H1 (cell line): ENCODE measurements around the gene PAN2. TPM values are rescaled to one million over a fixed set of nuclear protein-coding genes. Genes with fewer than 3 reads are reported as not detected.

Experiments
- CTCF ChIA-PET: fragments of 300-600 bp; sonication (Branson Sonifier 250); formaldehyde crosslinking; loops from one replicate; lab custom pipeline; 2021; ENCODE audit not compliant: partially characterized antibody; lab: Charles Lee
- POLR2A ChIA-PET: fragments of 300-600 bp; sonication (Branson Sonifier 250); formaldehyde crosslinking; loops from one replicate; lab custom pipeline; 2021; ENCODE audit warnings: inconsistent platforms; ENCODE audit not compliant: partially characterized antibody; lab: Charles Lee
- DNase-seq, 2 experiments: peaks; one replicate each; pipeline versions ENCODE4 v3.0.0 to v3.0.0-alpha.2; 2010 to 2022; ENCODE audit warnings: low spot score in 2 of 2, low read depth in 1 of 2, mixed read lengths in 1 of 2
- FAIRE-seq: peaks from 2 replicates; lab custom pipeline; 2011; peaks lifted over from hg19 to GRCh38; lab: Jason Lieb, UNC
- H2AFZ ChIP-seq: 2 replicates; pipeline ENCODE4 v1.8.1; 2012; ENCODE audit warnings: low read length, inconsistent platforms
- H2AK5ac ChIP-seq: 2 replicates; pipeline ENCODE4 v1.6.1; 2013; ENCODE audit warnings: low read depth, low read length
- H2BK120ac ChIP-seq: replicated peaks from 2 replicates; pipeline ENCODE3; 2013; ENCODE audit warnings: low read depth, low read length, inconsistent platforms
- H2BK12ac ChIP-seq: 2 replicates; pipeline ENCODE4 v1.6.1; 2013; ENCODE audit warnings: low read depth, low read length
- H2BK15ac ChIP-seq: 2 replicates; pipeline ENCODE4 v1.6.1; 2013; ENCODE audit warnings: low read length
- H2BK20ac ChIP-seq: 2 replicates; pipeline ENCODE4 v1.6.1; 2013; ENCODE audit warnings: low read length
- H2BK5ac ChIP-seq: 2 replicates; pipeline ENCODE4 v1.6.1; 2013; ENCODE audit warnings: low read depth, low read length
- H3K14ac ChIP-seq: 2 replicates; pipeline ENCODE4 v1.6.1; 2013; ENCODE audit warnings: inconsistent platforms; ENCODE audit not compliant: insufficient read length
- H3K18ac ChIP-seq: 2 replicates; pipeline ENCODE4 v1.6.1; 2013; ENCODE audit warnings: low read length; ENCODE audit errors: extremely low read depth
- H3K23ac ChIP-seq: 2 replicates; pipeline ENCODE4 v1.6.1; 2013; ENCODE audit warnings: inconsistent platforms; ENCODE audit not compliant: insufficient read length
- H3K23me2 ChIP-seq: 2 replicates; pipeline ENCODE4 v1.6.1; 2013; ENCODE audit warnings: low read depth, low read length
- H3K27ac ChIP-seq: 2 replicates; pipeline ENCODE4 v1.6.1; 2011; ENCODE audit warnings: low read depth, low read length, inconsistent platforms
- H3K27me3 ChIP-seq, 4 experiments: replicated peaks in 1 of 4; 1 replicate in 1 of 4; 2 replicates in 3 of 4; pipeline versions ENCODE4 v1.6.1 to v1.8.1; 2011 to 2013; ENCODE audit warnings: low read length in 3 of 4, mild to moderate bottlenecking in 3 of 4, inconsistent platforms in 2 of 4, mixed read lengths in 2 of 4, moderate library complexity in 1 of 4; ENCODE audit not compliant: control insufficient read depth in 3 of 4, insufficient read depth in 3 of 4; ENCODE audit errors: extremely low read depth in 1 of 4
- H3K36me3 ChIP-seq, 4 experiments: 2 replicates each; pipeline versions ENCODE4 v1.6.1 to v1.8.1; 2011 to 2013; ENCODE audit warnings: mild to moderate bottlenecking in 4 of 4, low read length in 3 of 4, moderate library complexity in 2 of 4, control low read depth in 1 of 4, inconsistent platforms in 1 of 4; ENCODE audit not compliant: insufficient read depth in 4 of 4, control insufficient read depth in 2 of 4
- H3K4ac ChIP-seq: replicated peaks from 2 replicates; pipeline ENCODE3; 2013; ENCODE audit warnings: low read length, low read depth, mixed read lengths, inconsistent platforms; ENCODE audit not compliant: insufficient read length
- H3K4me1 ChIP-seq, 4 experiments: replicated peaks in 1 of 4; 1 replicate in 1 of 4; 2 replicates in 3 of 4; pipeline versions ENCODE4 v1.6.1 to v1.8.1; 2011 to 2013; ENCODE audit warnings: low read length in 3 of 4, inconsistent platforms in 2 of 4, mixed read lengths in 1 of 4; ENCODE audit not compliant: insufficient read depth in 4 of 4, control insufficient read depth in 3 of 4
- H3K4me2 ChIP-seq, 2 experiments: 2 replicates each; pipeline versions ENCODE4 v1.6.1 to v1.8.1; 2011 to 2013; ENCODE audit warnings: low read depth in 2 of 2, low read length in 2 of 2, control low read depth in 1 of 2, inconsistent platforms in 1 of 2, mild to moderate bottlenecking in 1 of 2; ENCODE audit not compliant: insufficient read depth in 1 of 2
- H3K4me3 ChIP-seq, 4 experiments: fragments of 200-600, 300-600 bp in 1 of 4; sonication (generic), shearing (Covaris generic), sonication (Bioruptor Twin) in 1 of 4; 2 replicates each; pipeline versions ENCODE4 v1.5.1 to v1.8.1; 2011 to 2016; ENCODE audit warnings: low read length in 4 of 4, low read depth in 3 of 4, control low read depth in 2 of 4, inconsistent platforms in 2 of 4, mild to moderate bottlenecking in 2 of 4, mixed read lengths in 1 of 4, moderate library complexity in 1 of 4; ENCODE audit not compliant: insufficient read depth in 2 of 4; ENCODE audit errors: extremely low read depth in 1 of 4
- H3K56ac ChIP-seq: replicated peaks from 2 replicates; pipeline ENCODE3; 2013; ENCODE audit warnings: low read depth, mild to moderate bottlenecking, mixed read lengths, low read length, inconsistent platforms; ENCODE audit not compliant: insufficient read length
- H3K79me1 ChIP-seq: 2 replicates; pipeline ENCODE4 v1.6.1; 2013; ENCODE audit warnings: low read depth, low read length, control low read depth
- H3K79me2 ChIP-seq, 2 experiments: 2 replicates each; pipeline versions ENCODE4 v1.6.1 to v1.8.1; 2012 to 2013; ENCODE audit warnings: low read length in 2 of 2, mild to moderate bottlenecking in 2 of 2, inconsistent platforms in 1 of 2; ENCODE audit not compliant: insufficient read depth in 2 of 2, control insufficient read depth in 1 of 2
- H3K9ac ChIP-seq, 4 experiments: replicated peaks in 1 of 4; 1 replicate in 1 of 4; 2 replicates in 3 of 4; pipeline versions ENCODE4 v1.6.1 to v1.8.1; 2011 to 2013; ENCODE audit warnings: low read depth in 3 of 4, low read length in 3 of 4, control low read depth in 2 of 4, mild to moderate bottlenecking in 2 of 4, moderate library complexity in 2 of 4, inconsistent platforms in 1 of 4; ENCODE audit errors: extremely low read depth in 1 of 4
- H3K9me3 ChIP-seq, 2 experiments: 2 replicates each; pipeline versions ENCODE4 v1.6.1 to v1.8.1; 2012 to 2013; ENCODE audit warnings: mild to moderate bottlenecking in 2 of 2, moderate library complexity in 2 of 2, control low read depth in 1 of 2, inconsistent platforms in 1 of 2, low read depth in 1 of 2, low read length in 1 of 2, mixed read lengths in 1 of 2; ENCODE audit not compliant: insufficient read depth in 2 of 2
- H4K20me1 ChIP-seq, 2 experiments: replicated peaks in 1 of 2; 2 replicates each; pipeline versions ENCODE3 to v1.8.1; 2011 to 2013; ENCODE audit warnings: inconsistent platforms in 2 of 2, low read length in 2 of 2, mild to moderate bottlenecking in 1 of 2; ENCODE audit not compliant: insufficient read depth in 2 of 2, control insufficient read depth in 1 of 2
- H4K5ac ChIP-seq: 2 replicates; pipeline ENCODE4 v1.6.1; 2013; ENCODE audit warnings: low read length, low read depth, mixed read lengths, inconsistent platforms; ENCODE audit not compliant: insufficient read length
- H4K8ac ChIP-seq: 2 replicates; pipeline ENCODE4 v1.8.0; 2013; ENCODE audit warnings: mild to moderate bottlenecking, moderate library complexity, low read length, inconsistent platforms; ENCODE audit not compliant: insufficient read depth; ENCODE audit errors: extremely low read depth
- H4K91ac ChIP-seq: replicated peaks from 2 replicates; pipeline ENCODE3; 2013; ENCODE audit warnings: low read length, mixed read lengths, inconsistent platforms; ENCODE audit not compliant: insufficient read length
- CREB1 ChIP-seq: IDR thresholded peaks from 2 replicates; pipeline ENCODE4 v1.6.1; 2012; ENCODE audit warnings: inconsistent platforms
- EP300 ChIP-seq, 2 experiments: IDR thresholded peaks; 1 replicate in 1 of 2; 2 replicates in 1 of 2; pipeline ENCODE4 v1.6.1; 2011 to 2012; ENCODE audit warnings: low read depth in 2 of 2, low read length in 2 of 2, mild to moderate bottlenecking in 2 of 2, borderline replicate concordance in 1 of 2, inconsistent platforms in 1 of 2, moderate library complexity in 1 of 2
- HDAC6 ChIP-seq: IDR thresholded peaks from one replicate; pipeline ENCODE4 v1.7.1; 2012; ENCODE audit warnings: low read depth, mild to moderate bottlenecking, inconsistent platforms, low read length, moderate library complexity
- JUND ChIP-seq: IDR thresholded peaks from 2 replicates; pipeline ENCODE4 v1.6.1; 2011; ENCODE audit warnings: mild to moderate bottlenecking, improper control_type of control experiment, low read length
- KDM4A ChIP-seq: IDR thresholded peaks from one replicate; pipeline ENCODE4 v1.7.1; 2012; ENCODE audit warnings: low read depth, mild to moderate bottlenecking, moderate library complexity, low read length, inconsistent platforms; ENCODE audit not compliant: severe bottlenecking
- KDM5A ChIP-seq: fragments of 200-600 bp; IDR thresholded peaks from 2 replicates; pipeline ENCODE4 v1.7.1; 2012; ENCODE audit warnings: mild to moderate bottlenecking, low read length, inconsistent platforms, mixed read lengths
- POLR2A ChIP-seq, 2 experiments: IDR thresholded peaks; 1 replicate in 1 of 2; 2 replicates in 1 of 2; pipeline ENCODE4 v1.6.1; 2011; ENCODE audit warnings: low read depth in 2 of 2, low read length in 2 of 2, mild to moderate bottlenecking in 2 of 2; ENCODE audit errors: control extremely low read depth in 1 of 2
- SAP30 ChIP-seq: fragments of 300-600 bp; sonication (generic); IDR thresholded peaks from 2 replicates; pipeline ENCODE4 v1.7.1; 2012; ENCODE audit warnings: low read length, moderate library complexity, mild to moderate bottlenecking, inconsistent platforms; ENCODE audit not compliant: insufficient read depth, insufficient replicate concordance
- SIN3A ChIP-seq, 2 experiments: IDR thresholded peaks in 1 of 2; conservative IDR thresholded peaks in 1 of 2; 2 replicates each; pipeline ENCODE4 v1.6.1; 2011 to 2012; ENCODE audit warnings: low read length in 2 of 2, improper control_type of control experiment in 1 of 2, low read depth in 1 of 2, mild to moderate bottlenecking in 1 of 2
- TAF7 ChIP-seq: optimal IDR thresholded peaks from 2 replicates; pipeline ENCODE3; 2011; ENCODE audit warnings: low read depth, mild to moderate bottlenecking, inconsistent platforms, low read length, moderate library complexity, borderline replicate concordance
- WGBS, 2 experiments: shearing (Covaris generic) in 1 of 2; methylation state at CpG; one replicate each; pipeline versions ENCODE4 v1.1.6 to v1.1.7; 2013 to 2015; ENCODE audit warnings: low lambda C conversion rate in 2 of 2, mixed read lengths in 2 of 2, inconsistent platforms in 1 of 2, low coverage in 1 of 2, missing lambda C conversion rate in 1 of 2; ENCODE audit not compliant: insufficient replicate concordance in 2 of 2, insufficient coverage in 1 of 2, insufficient read length in 1 of 2; ENCODE audit errors: extremely low coverage in 1 of 2, missing lambda C conversion rate in 1 of 2; 5-methylcytosine and 5-hydroxymethylcytosine counted together
- polyA plus RNA-seq, 7 experiments: library from polyadenylated mRNA; depleted of rRNA in 3 of 7; stranded (reverse) in 5 of 7; unstranded in 2 of 7; fragments of >200 nt in 5 of 7; fragments of 200-250 nt in 2 of 7; gene quantifications; 1 replicate in 5 of 7; 2 replicates in 1 of 7; 4 replicates in 1 of 7; pipeline versions ENCODE4 v1.2.1 to v1.2.3, GENCODE V29; 2011 to 2013; ENCODE audit warnings: missing spikeins in 2 of 7, mixed read lengths in 2 of 7
- total RNA-seq: library from RNA; stranded (reverse); fragmentation: NEBNext Ultra II Directional; extraction: Animal tissue kit (Norgen Biotek cat#: 25700); gene quantifications from 2 replicates; pipeline ENCODE4 v1.2.1, GENCODE V29; 2021

PAN2 gene
- total and polyA plus RNA-seq, 2 of the 8 experiments (the other 6 are each of a cell fraction or from before 2014, with no cell fraction given) = 29.6 to 36.7 TPM

DNA sequence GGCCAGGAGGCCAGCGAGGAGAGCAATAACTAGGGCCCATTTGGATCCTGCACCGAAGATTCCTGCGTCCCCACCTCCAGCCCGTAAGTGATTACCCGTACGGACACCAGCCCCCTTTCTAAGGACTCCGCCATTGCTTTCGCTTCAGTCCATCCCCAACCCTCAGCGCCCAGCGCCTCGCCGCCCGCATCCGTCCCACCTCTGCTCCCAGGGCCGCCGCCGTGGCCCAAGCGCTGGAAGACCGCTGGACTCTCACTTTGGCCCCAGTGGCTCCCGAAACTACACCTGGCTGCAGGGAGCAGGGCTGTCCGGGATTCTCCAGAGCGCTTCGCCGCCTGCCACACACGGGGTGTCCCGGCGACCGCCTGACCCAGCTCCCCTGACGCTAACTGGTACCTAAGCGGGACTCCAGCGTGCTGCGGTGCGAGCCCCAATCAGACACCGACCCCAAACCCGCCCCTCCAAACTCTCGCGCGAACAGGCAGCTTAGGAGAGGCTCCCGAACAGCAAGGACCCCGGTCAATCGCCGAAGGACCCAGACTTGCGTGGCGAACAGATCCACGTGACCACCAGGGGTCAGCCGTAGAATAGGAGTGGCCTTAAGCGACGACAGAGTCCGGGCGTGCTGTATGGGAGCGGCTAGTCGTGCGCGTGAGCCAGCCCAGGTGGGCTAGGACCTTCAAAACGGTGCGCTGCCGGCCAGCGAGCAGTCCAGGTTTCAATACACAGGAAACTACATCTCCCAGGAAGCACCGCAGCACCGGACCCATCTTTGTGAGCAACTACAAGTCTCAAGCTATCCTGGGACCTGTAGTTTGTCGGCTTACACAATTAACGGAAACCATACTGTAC, 18.0 kb downstream of the PAN2 start, which contains the start of gene CNPY2:
Gene CNPY2 (minus strand): TSS at position 367 of the 852 bp plus-strand sequence. CDS start 771 bp downstream, outside the sequence.
- Histone ChIP-seq H2BK120ac (peak within 1 kb of the TSS; percentile 16), H3K18ac (peak within 1 kb of the TSS; percentile 89; the same call in 1 of the 2 replicates), H3K27ac (peak within 1 kb of the TSS; percentile 86), H3K4me1 (peaks cover 0 to 6% (median 3%) of the 10 kb centered on the region in 4 experiments; a peak in 5 of 7 replicates), H3K4me3 (peak within 1 kb of the TSS; percentile 70 to 98 (median 96)), H4K20me1 (no peaks in the 10 kb centered on the region), H3K79me1 (peaks cover 4% of the 10 kb centered on the region), H2BK15ac (0 out of 2 replicates have a peak within 1 kb of the TSS, but pooled peaks have one; percentile 72), H3K36me3 (peaks cover 5 to 19% (median 15%) of the 10 kb centered on the region in 4 experiments; a peak in 7 of 8 replicates), H3K23ac (no peak within 1 kb of the TSS), H3K4ac (peak within 1 kb of the TSS; percentile 81), H4K5ac (peak within 1 kb of the TSS; percentile 93), H3K9ac (peak within 1 kb of the TSS; percentile 96 to 98 (median 98)), H2BK12ac (peak within 1 kb of the TSS; percentile 71; the same call in 1 of the 2 replicates), H4K8ac (peak within 1 kb of the TSS; percentile 98), H2BK5ac (peak within 1 kb of the TSS; percentile 97), H3K56ac (peak within 1 kb of the TSS; percentile 89), H4K91ac (peak within 1 kb of the TSS; percentile 99), H3K4me2 (peak within 1 kb of the TSS; percentile 83 to 89), H2AFZ (peak within 1 kb of the TSS; percentile 79), H2BK20ac (0 out of 2 replicates have a peak within 1 kb of the TSS, but pooled peaks have one; percentile 15), H3K23me2 (peaks cover 9% of the 10 kb centered on the region), H3K79me2 (peaks cover 4 to 16% of the 10 kb centered on the region in 2 experiments; a peak in 3 of 4 replicates), H3K14ac (no peak within 1 kb of the TSS), H2AK5ac (peak within 1 kb of the TSS; percentile 87; the same call in 1 of the 2 replicates), H3K27me3 (no peaks in the 10 kb centered on the region), H3K9me3 (no peaks in the 10 kb centered on the region)
- POLR2A ChIA-PET = interaction anchor here (0.7 to 3.9 kb wide), 36 partner anchors 9 to 252 kb away, joined by 3 to 37 read pairs (median 6); partner anchors contain the start of genes ANKRD52, IL23A, PA2G4 and PAN2
- DNase-seq = peak; percentile 94 to 98
- CTCF ChIA-PET = interaction anchor here (0.8 to 4.7 kb wide), 13 partner anchors 9 to 161 kb away, joined by 3 to 38 read pairs (median 7); partner anchors contain the start of genes PAN2, STAT2 and TIMELESS
- WGBS, 2 experiments = 1% methylated on average over 54 of the region's 62 CpGs; no CpG with 5 or more reads in 1 of the 2 experiments
- FAIRE-seq = peak; percentile 75
- TF ChIP-seq HDAC6 (no peak), CREB1 (peak; percentile 72; the same call in 1 of the 2 replicates), KDM4A (peak; percentile 80), EP300 (IDR thresholded peaks at IDR 0.05; ENCODE audit: borderline replicate concordance in 1 of 2, low read depth in 2 of 2, low read length in 2 of 2) (no peak), SAP30 (peak; percentile 13), TAF7 (peak; percentile 98), SIN3A (conservative IDR thresholded peaks at IDR 0.05 in 1 of 2, IDR thresholded peaks at IDR 0.05 in 1 of 2; ENCODE audit: low read depth in 1 of 2, low read length in 2 of 2) (peak; percentile 75 to 84; a peak in 3 of 4 replicates), POLR2A (IDR thresholded peaks at IDR 0.05; ENCODE audit: control extremely low read depth in 1 of 2, low read depth in 2 of 2, low read length in 2 of 2) (peak; percentile 84 to 97), KDM5A (no peak), JUND (no peak)
